ENCODE data around the gene DAB1. TPM values are rescaled to one million over a fixed set of nuclear protein-coding genes. Genes with fewer than 3 reads are reported as not detected.

DAB1 gene
- total and polyA plus RNA-seq, 2 of the 8 experiments (the other 6 are each of a cell fraction or from before 2014, with no cell fraction given) = 4.4 to 11.8 TPM

DNA sequence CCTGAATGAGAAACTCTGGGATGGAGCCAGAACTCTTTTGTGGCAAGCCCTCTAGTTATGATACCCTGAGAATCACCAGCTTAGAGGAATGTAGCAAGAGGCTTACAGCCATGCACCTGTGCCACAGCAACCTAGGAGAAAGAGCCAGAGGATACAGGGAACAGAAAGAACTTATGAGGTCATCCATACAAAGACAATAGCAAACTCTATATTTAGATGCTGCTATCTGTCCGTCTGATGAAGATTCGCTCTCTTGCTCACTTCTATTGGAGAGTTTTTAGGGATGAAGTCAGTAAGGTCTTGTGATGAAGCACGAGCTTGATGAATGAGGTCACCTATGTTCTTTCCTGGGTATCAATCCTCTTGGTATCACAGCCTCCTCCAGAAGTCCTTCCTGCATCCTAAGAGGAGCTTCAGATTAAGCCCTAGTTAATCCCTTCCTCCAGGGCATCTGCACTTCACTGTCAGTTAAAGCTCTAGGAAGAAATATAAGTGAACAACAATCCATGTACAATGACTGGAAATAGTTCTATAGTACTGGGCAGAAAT lies 185.6 kb downstream of the DAB1 start (continued):
- TF ChIP-seq, protein P1, sequence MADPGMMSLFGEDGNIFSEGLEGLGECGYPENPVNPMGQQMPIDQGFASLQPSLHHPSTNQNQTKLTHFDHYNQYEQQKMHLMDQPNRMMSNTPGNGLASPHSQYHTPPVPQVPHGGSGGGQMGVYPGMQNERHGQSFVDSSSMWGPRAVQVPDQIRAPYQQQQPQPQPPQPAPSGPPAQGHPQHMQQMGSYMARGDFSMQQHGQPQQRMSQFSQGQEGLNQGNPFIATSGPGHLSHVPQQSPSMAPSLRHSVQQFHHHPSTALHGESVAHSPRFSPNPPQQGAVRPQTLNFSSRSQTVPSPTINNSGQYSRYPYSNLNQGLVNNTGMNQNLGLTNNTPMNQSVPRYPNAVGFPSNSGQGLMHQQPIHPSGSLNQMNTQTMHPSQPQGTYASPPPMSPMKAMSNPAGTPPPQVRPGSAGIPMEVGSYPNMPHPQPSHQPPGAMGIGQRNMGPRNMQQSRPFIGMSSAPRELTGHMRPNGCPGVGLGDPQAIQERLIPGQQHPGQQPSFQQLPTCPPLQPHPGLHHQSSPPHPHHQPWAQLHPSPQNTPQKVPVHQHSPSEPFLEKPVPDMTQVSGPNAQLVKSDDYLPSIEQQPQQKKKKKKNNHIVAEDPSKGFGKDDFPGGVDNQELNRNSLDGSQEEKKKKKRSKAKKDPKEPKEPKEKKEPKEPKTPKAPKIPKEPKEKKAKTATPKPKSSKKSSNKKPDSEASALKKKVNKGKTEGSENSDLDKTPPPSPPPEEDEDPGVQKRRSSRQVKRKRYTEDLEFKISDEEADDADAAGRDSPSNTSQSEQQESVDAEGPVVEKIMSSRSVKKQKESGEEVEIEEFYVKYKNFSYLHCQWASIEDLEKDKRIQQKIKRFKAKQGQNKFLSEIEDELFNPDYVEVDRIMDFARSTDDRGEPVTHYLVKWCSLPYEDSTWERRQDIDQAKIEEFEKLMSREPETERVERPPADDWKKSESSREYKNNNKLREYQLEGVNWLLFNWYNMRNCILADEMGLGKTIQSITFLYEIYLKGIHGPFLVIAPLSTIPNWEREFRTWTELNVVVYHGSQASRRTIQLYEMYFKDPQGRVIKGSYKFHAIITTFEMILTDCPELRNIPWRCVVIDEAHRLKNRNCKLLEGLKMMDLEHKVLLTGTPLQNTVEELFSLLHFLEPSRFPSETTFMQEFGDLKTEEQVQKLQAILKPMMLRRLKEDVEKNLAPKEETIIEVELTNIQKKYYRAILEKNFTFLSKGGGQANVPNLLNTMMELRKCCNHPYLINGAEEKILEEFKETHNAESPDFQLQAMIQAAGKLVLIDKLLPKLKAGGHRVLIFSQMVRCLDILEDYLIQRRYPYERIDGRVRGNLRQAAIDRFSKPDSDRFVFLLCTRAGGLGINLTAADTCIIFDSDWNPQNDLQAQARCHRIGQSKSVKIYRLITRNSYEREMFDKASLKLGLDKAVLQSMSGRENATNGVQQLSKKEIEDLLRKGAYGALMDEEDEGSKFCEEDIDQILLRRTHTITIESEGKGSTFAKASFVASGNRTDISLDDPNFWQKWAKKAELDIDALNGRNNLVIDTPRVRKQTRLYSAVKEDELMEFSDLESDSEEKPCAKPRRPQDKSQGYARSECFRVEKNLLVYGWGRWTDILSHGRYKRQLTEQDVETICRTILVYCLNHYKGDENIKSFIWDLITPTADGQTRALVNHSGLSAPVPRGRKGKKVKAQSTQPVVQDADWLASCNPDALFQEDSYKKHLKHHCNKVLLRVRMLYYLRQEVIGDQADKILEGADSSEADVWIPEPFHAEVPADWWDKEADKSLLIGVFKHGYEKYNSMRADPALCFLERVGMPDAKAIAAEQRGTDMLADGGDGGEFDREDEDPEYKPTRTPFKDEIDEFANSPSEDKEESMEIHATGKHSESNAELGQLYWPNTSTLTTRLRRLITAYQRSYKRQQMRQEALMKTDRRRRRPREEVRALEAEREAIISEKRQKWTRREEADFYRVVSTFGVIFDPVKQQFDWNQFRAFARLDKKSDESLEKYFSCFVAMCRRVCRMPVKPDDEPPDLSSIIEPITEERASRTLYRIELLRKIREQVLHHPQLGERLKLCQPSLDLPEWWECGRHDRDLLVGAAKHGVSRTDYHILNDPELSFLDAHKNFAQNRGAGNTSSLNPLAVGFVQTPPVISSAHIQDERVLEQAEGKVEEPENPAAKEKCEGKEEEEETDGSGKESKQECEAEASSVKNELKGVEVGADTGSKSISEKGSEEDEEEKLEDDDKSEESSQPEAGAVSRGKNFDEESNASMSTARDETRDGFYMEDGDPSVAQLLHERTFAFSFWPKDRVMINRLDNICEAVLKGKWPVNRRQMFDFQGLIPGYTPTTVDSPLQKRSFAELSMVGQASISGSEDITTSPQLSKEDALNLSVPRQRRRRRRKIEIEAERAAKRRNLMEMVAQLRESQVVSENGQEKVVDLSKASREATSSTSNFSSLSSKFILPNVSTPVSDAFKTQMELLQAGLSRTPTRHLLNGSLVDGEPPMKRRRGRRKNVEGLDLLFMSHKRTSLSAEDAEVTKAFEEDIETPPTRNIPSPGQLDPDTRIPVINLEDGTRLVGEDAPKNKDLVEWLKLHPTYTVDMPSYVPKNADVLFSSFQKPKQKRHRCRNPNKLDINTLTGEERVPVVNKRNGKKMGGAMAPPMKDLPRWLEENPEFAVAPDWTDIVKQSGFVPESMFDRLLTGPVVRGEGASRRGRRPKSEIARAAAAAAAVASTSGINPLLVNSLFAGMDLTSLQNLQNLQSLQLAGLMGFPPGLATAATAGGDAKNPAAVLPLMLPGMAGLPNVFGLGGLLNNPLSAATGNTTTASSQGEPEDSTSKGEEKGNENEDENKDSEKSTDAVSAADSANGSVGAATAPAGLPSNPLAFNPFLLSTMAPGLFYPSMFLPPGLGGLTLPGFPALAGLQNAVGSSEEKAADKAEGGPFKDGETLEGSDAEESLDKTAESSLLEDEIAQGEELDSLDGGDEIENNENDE (IDR thresholded peaks at IDR 0.05; ENCODE audit: insufficient replicate concordance, low read length) = no peak
- TF ChIP-seq HDAC2 (IDR thresholded peaks at IDR 0.05; ENCODE audit: borderline replicate concordance in 1 of 2, low read depth in 2 of 2, low read length in 2 of 2) = no peak
- TF ChIP-seq SP4 (IDR thresholded peaks at IDR 0.05; ENCODE audit: low read length) = no peak

Data from H1 (cell line).